Activated CD8-positive, alpha-beta memory T cell treated with anti-CD3 and anti-CD28 coated beads for 36 hours (primary cell): ENCODE data around the gene KCNJ3. TPM values are rescaled to one million over a fixed set of nuclear protein-coding genes. Genes with fewer than 3 reads are reported as not detected.

Source experiments
- CTCF ChIA-PET: fragments of 350-600 bp; sonication (Branson Sonifier 250); formaldehyde crosslinking; loops from one replicate; lab custom pipeline; 2021; ENCODE audit warnings: antibody characterized with exemption; lab: Charles Lee
- POLR2A ChIA-PET: fragments of 350-600 bp; sonication (Branson Sonifier 250); formaldehyde crosslinking; loops from one replicate; lab custom pipeline; 2021; ENCODE audit warnings: antibody characterized with exemption; lab: Charles Lee
- total RNA-seq, 2 experiments: library from RNA; stranded (reverse); gene quantifications; one replicate each; pipeline ENCODE4 v1.2.3, GENCODE V29; 2021

KCNJ3 gene
- not detected for total RNA-seq

GRCh38 chr2:154698296-154698720 is at the start of gene KCNJ3:
Gene KCNJ3 (plus strand): TSS chr2:154698695. CDS start chr2:154698776, 81 bp downstream.
- ChIA-PET CTCF (no interaction called here), POLR2A (no interaction called here)

GRCh38 chr2:154655499-154655898 is 43.0 kb upstream of the KCNJ3 start:
- POLR2A ChIA-PET, result no interaction called here

GRCh38 chr2:154658854-154659253 is 39.6 kb upstream of the KCNJ3 start:
- ChIA-PET CTCF (no interaction called here), POLR2A (no interaction called here)

More at GRCh38 chr2:154655499-154655898, 43.0 kb upstream of the KCNJ3 start:
- CTCF ChIA-PET, result no interaction called here

GRCh38 chr2:154664248-154664647 is 34.2 kb upstream of the KCNJ3 start:
- POLR2A ChIA-PET, result no interaction called here

GRCh38 chr2:154670083-154670482 is 28.4 kb upstream of the KCNJ3 start:
- POLR2A ChIA-PET, result no interaction called here
- CTCF ChIA-PET, result no interaction called here

More at GRCh38 chr2:154664248-154664647, 34.2 kb upstream of the KCNJ3 start:
- CTCF ChIA-PET, result no interaction called here

- CTCF ChIA-PET, result no interaction called here
Observed at GRCh38 chr2:154673694-154674093, 24.8 kb upstream of the KCNJ3 start.

GRCh38 chr2:154677401-154677800 is 21.1 kb upstream of the KCNJ3 start:
- ChIA-PET POLR2A (no interaction called here), CTCF (no interaction called here)

More at GRCh38 chr2:154673694-154674093, 24.8 kb upstream of the KCNJ3 start:
- POLR2A ChIA-PET, result no interaction called here

GRCh38 chr2:154681741-154682140 is 16.8 kb upstream of the KCNJ3 start:
- ChIA-PET POLR2A (no interaction called here), CTCF (no interaction called here)

GRCh38 chr2:154686162-154686561 is 12.3 kb upstream of the KCNJ3 start:
- POLR2A ChIA-PET, result no interaction called here
- CTCF ChIA-PET, result no interaction called here

- ChIA-PET CTCF (no interaction called here), POLR2A (no interaction called here)
Observed at GRCh38 chr2:154688373-154688772, 10.1 kb upstream of the KCNJ3 start.

GRCh38 chr2:154689158-154689557 is 9.3 kb upstream of the KCNJ3 start:
- CTCF ChIA-PET, result no interaction called here
- POLR2A ChIA-PET, result no interaction called here

GRCh38 chr2:154692927-154693326 is 5.6 kb upstream of the KCNJ3 start:
- CTCF ChIA-PET, result no interaction called here
- POLR2A ChIA-PET, result no interaction called here

- POLR2A ChIA-PET, result no interaction called here
Observed at GRCh38 chr2:154693741-154694340, 4.7 kb upstream of the KCNJ3 start.

GRCh38 chr2:154694881-154695280 is 3.6 kb upstream of the KCNJ3 start:
- CTCF ChIA-PET, result no interaction called here
- POLR2A ChIA-PET, result no interaction called here

More at GRCh38 chr2:154693741-154694340, 4.7 kb upstream of the KCNJ3 start:
- CTCF ChIA-PET, result no interaction called here

GRCh38 chr2:154696369-154696768 is 2.1 kb upstream of the KCNJ3 start:
- ChIA-PET POLR2A (no interaction called here), CTCF (no interaction called here)

GRCh38 chr2:154696810-154697417 is 1.6 kb upstream of the KCNJ3 start:
- CTCF ChIA-PET, result no interaction called here

GRCh38 chr2:154697418-154698252 is 860 bp upstream of the KCNJ3 start:
- ChIA-PET POLR2A (no interaction called here), CTCF (no interaction called here)

More at GRCh38 chr2:154696810-154697417, 1.6 kb upstream of the KCNJ3 start:
- POLR2A ChIA-PET, result no interaction called here

- POLR2A ChIA-PET, result no interaction called here
- CTCF ChIA-PET, result no interaction called here
Observed at GRCh38 chr2:154698721-154699574, 453 bp downstream of the KCNJ3 start.

GRCh38 chr2:154699575-154699930 is 1.1 kb downstream of the KCNJ3 start:
- ChIA-PET POLR2A (no interaction called here), CTCF (no interaction called here)

GRCh38 chr2:154700136-154700535 is 1.6 kb downstream of the KCNJ3 start:
- ChIA-PET POLR2A (no interaction called here), CTCF (no interaction called here)
